Measurements from ENCODE around the gene MYO19.

MYO19 gene

DNA sequence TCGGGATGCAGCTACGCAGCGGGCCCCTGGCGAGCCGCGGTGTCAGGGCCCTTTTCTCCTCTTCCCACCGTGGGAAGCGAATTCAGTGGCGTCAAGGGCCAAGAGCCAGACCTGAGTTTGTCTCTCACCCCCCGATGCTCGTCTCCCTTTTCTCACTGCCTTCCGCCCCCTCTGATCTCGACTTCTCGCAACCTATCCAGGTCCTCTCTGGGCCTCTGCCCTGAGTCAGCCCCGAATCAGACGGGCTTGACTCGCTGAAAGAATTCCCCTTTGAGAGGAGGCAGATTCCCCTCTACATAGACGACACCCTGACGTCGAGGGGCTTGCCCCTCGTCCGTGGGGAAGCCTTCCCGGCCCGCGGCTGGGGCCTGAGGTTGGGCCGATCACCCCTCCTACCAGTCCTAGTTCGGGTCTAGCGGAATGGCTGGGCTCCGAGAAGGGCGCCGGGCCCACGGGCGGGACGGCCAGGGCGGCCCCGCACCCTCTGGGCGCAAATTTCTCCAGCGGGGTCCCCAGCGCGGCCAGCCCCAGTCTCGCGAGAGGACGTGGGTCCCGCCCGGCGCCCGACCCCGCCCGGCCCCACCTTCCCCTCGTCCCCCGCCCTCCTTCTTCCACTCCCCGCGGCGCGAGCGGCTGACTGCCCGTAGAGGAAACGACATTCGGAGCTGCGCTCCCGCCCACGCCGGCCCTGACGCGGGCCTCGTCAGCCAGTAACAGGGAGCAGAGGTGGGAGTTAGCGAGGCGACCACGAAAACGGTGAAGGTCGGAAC lies 9.8 kb upstream of the MYO19 start, which contains the start of gene GGNBP2:
TSS of gene GGNBP2 (plus strand) at position 613 of the 770 bp plus-strand sequence. CDS start 806 bp downstream, outside the sequence.
- H3K4me1 ChIP-seq (ENCODE audit: insufficient read depth, low read length) = peaks cover 18% of the 10 kb centered on the region
- H3K9me3 ChIP-seq (ENCODE audit: low read length) = no peaks in the 10 kb centered on the region
- peak within 1 kb of the TSS; percentile 94 for H2AFZ ChIP-seq (ENCODE audit: low read depth, low read length)
- peaks cover 5% of the 10 kb centered on the region for H3K36me3 ChIP-seq (ENCODE audit: insufficient read depth, low read length)
- H3K27me3 ChIP-seq (ENCODE audit: insufficient read depth, low read length) = no peaks in the 10 kb centered on the region
- H3K4me3 ChIP-seq (ENCODE audit: low read length) = peak within 1 kb of the TSS; percentile 90

- Histone ChIP-seq H2AFZ (ENCODE audit: low read depth, low read length) (peak overlapping the region; percentile 94), H3K36me3 (ENCODE audit: insufficient read depth, low read length) (peaks cover 2% of the 10 kb centered on the region), H3K4me1 (ENCODE audit: insufficient read depth, low read length) (peaks cover 18% of the 10 kb centered on the region), H3K27me3 (ENCODE audit: insufficient read depth, low read length) (no peaks in the 10 kb centered on the region), H3K9me3 (ENCODE audit: low read length) (no peaks in the 10 kb centered on the region), H3K4me3 (ENCODE audit: low read length) (peak overlapping the region; percentile 90)
Observed at GRCh38 chr17:36544044-36544306, 9.3 kb upstream of the MYO19 start.

GRCh38 chr17:36542755-36543154 lies 8.1 kb upstream of the MYO19 start:
- Histone ChIP-seq H3K27me3 (ENCODE audit: insufficient read depth, low read length) (no peaks in the 10 kb centered on the region), H3K9me3 (ENCODE audit: low read length) (no peaks in the 10 kb centered on the region), H3K4me1 (ENCODE audit: insufficient read depth, low read length) (peaks cover 14% of the 10 kb centered on the region), H3K4me3 (ENCODE audit: low read length) (no peak overlapping the region), H3K36me3 (ENCODE audit: insufficient read depth, low read length) (peaks cover 6% of the 10 kb centered on the region), H2AFZ (ENCODE audit: low read depth, low read length) (no peak overlapping the region)

DNA sequence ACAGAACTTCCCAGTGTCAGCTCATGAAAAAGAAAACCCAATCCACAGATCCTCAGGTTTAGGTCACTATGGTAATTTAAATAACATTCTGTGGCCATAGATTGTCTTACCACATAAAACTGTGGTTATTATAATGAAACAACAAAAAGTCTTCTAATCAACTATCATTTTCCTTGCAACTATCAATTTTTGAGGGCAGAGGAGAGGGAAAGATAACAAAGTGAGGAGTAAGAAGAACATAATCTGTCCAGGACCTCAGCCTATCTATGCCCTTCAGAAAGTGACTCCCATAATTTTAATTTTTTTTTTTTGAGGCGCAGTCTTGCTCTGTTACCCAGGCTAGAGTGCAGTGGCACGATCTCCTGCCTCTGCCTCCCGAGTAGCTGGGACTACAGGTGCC lies 6.0 kb upstream of the MYO19 start:
- Histone ChIP-seq H3K9me3 (ENCODE audit: low read length) (no peaks in the 10 kb centered on the region), H3K4me3 (ENCODE audit: low read length) (no peak overlapping the region), H3K27me3 (ENCODE audit: insufficient read depth, low read length) (no peaks in the 10 kb centered on the region), H3K36me3 (ENCODE audit: insufficient read depth, low read length) (peaks cover 16% of the 10 kb centered on the region), H2AFZ (ENCODE audit: low read depth, low read length) (no peak overlapping the region), H3K4me1 (ENCODE audit: insufficient read depth, low read length) (peaks cover 3% of the 10 kb centered on the region)

- no peak overlapping the region for H2AFZ ChIP-seq (ENCODE audit: low read depth, low read length)
- H3K9me3 ChIP-seq (ENCODE audit: low read length) = no peaks in the 10 kb centered on the region
- H3K4me1 ChIP-seq (ENCODE audit: insufficient read depth, low read length) = peaks cover 3% of the 10 kb centered on the region
- H3K36me3 ChIP-seq (ENCODE audit: insufficient read depth, low read length) = peaks cover 34% of the 10 kb centered on the region
- no peaks in the 10 kb centered on the region for H3K27me3 ChIP-seq (ENCODE audit: insufficient read depth, low read length)
- H3K4me3 ChIP-seq (ENCODE audit: low read length) = peak overlapping the region; percentile 74
Observed at GRCh38 chr17:36535669-36536081, 1.0 kb upstream of the MYO19 start.

DNA sequence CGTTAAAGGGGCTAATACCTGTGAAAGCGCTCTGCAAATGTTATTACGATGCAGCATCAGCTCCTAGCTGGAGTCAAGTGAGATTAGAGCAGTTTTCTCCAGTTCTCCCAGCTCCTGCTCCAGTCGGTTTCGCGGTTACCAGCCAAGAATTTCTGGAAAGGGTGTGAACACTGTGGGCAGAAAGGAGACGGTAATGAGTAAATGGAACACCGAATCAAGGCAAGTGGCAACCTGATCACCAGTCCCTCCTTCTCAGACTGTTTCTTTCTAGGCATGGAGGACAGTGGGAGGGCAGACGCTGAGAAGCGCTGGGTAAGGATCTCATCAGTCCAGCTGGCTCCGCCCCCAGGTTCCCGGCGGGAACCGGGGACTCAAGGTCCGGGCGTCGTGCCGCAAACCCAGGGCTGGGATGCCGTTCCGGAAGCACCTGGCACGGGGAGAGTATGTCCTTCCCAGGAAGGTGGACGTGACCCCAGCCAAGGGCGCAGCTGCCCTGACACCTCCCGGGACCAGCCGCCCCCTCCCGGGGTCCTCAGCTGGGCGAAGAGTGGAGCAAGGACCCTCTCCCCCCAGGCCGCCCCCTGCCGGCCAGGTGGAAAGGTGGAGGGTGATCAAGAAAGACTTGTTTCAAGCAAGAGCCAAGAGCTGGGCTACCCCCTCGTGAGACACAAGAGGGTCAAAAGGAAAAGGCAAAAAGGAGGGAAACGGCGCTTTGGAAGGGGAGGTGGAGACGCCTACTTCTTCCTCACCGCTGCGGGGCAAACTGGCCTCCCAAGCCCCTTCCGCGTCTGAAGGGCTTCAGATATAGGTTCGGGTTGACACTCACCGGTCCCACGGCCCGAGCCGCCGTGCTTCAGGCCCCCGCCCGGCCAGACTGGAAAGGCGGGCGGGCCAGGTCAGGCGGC lies 481 bp downstream of the MYO19 start:
- Histone ChIP-seq H3K9me3 (ENCODE audit: low read length) (no peaks in the 10 kb centered on the region), H3K4me3 (ENCODE audit: low read length) (peak overlapping the region; percentile 74), H3K4me1 (ENCODE audit: insufficient read depth, low read length) (peaks cover 3% of the 10 kb centered on the region), H2AFZ (ENCODE audit: low read depth, low read length) (peak overlapping the region; percentile 57), H3K36me3 (ENCODE audit: insufficient read depth, low read length) (peaks cover 35% of the 10 kb centered on the region), H3K27me3 (ENCODE audit: insufficient read depth, low read length) (no peaks in the 10 kb centered on the region)

DNA sequence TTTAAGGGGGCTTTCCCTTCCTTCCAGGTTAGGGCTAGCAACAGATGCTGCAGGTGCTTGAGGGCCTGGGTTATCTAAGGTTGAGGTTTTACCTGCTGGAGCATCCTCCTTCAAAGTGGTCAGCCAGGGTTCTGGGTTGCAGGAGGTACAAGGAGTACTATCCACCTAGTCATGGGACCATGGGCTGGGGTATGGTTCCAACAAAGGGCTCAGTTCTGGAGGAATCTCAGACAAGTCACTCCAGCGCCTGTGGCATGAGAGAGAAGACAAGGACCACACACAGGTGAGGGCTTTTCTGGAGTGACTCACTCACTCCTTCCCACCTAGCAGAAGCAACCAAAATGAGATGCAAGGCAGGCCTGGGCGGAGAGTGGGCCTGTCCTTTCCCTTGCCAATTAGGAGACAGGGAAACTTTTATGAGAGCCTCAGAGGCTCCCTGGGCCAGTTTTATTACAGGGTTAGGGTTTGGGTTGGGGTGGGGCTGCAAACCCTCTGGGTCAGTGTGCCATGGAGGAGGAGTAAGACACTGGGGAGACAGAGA lies 2.2 kb downstream of the MYO19 start:
- Histone ChIP-seq H3K4me1 (ENCODE audit: insufficient read depth, low read length) (peaks cover 3% of the 10 kb centered on the region), H3K36me3 (ENCODE audit: insufficient read depth, low read length) (peaks cover 37% of the 10 kb centered on the region), H3K9me3 (ENCODE audit: low read length) (no peaks in the 10 kb centered on the region), H3K4me3 (ENCODE audit: low read length) (no peak overlapping the region), H3K27me3 (ENCODE audit: insufficient read depth, low read length) (no peaks in the 10 kb centered on the region), H2AFZ (ENCODE audit: low read depth, low read length) (no peak overlapping the region)

DNA sequence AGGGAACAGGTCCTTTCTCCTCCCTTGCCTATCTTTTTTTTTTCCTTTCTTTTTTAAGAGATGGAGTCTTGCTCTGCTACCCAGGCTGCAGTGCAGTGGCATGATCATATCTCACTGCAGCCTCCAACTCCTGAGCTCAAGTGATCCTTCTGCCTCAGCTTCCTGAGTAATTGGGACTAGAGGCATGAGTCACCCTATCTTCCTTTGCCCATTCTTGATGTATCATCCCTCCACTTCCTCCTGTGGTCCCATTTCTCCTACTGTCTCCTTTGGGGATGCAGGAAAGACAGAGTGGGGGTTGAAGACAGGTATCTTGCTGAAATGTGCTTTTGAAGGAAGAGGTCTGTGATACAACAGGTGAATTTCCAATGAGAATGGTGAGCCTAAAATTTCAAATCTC lies 5.5 kb downstream of the MYO19 start:
- no peaks in the 10 kb centered on the region for H3K4me1 ChIP-seq (ENCODE audit: insufficient read depth, low read length)
- no peaks in the 10 kb centered on the region for H3K27me3 ChIP-seq (ENCODE audit: insufficient read depth, low read length)
- H2AFZ ChIP-seq (ENCODE audit: low read depth, low read length) = no peak overlapping the region
- H3K9me3 ChIP-seq (ENCODE audit: low read length) = no peaks in the 10 kb centered on the region
- H3K36me3 ChIP-seq (ENCODE audit: insufficient read depth, low read length) = peaks cover 56% of the 10 kb centered on the region
- H3K4me3 ChIP-seq (ENCODE audit: low read length) = no peak overlapping the region

DNA sequence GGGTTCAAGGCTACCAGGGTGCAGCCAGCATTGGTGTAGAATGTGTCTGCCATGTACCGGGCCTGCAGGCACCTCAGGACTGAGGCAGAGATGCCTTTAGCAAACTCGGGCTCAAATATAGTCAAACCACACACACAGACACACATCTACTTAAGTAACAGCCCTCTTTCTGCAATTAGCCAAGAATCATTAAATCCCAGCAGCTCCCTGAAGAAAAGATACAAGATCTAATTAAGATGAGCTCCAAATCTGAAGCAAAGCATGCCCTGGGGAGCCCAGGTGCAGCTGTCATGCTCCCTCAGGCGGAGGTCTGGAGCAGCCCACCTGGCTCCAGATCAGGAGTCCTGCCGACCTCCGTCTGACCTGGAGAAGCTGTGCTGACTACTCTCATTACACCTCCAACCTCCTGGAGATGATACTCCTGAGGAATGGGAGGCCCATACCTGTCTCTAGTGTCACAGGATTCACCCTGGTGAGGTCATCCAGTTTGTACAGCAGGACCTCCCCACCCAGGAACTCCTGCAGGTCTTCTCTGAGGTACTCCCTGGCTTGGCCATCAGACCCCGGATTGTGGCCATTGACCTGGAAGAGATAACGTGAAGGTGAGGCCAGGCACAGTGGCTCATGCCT lies 6.9 kb downstream of the MYO19 start:
- no peak overlapping the region for H3K4me3 ChIP-seq (ENCODE audit: low read length)

GRCh38 chr17:36525888-36526287 lies 8.8 kb downstream of the MYO19 start:
- no peak overlapping the region for H3K4me3 ChIP-seq (ENCODE audit: low read length)
- peaks cover 46% of the 10 kb centered on the region for H3K36me3 ChIP-seq (ENCODE audit: insufficient read depth, low read length)
- no peaks in the 10 kb centered on the region for H3K4me1 ChIP-seq (ENCODE audit: insufficient read depth, low read length)
- no peak overlapping the region for H2AFZ ChIP-seq (ENCODE audit: low read depth, low read length)
- no peaks in the 10 kb centered on the region for H3K9me3 ChIP-seq (ENCODE audit: low read length)
- no peaks in the 10 kb centered on the region for H3K27me3 ChIP-seq (ENCODE audit: insufficient read depth, low read length)

More for the DNA sequence above, 6.9 kb downstream of the MYO19 start:
- Histone ChIP-seq H3K4me1 (ENCODE audit: insufficient read depth, low read length) (no peaks in the 10 kb centered on the region), H3K9me3 (ENCODE audit: low read length) (no peaks in the 10 kb centered on the region), H3K27me3 (ENCODE audit: insufficient read depth, low read length) (no peaks in the 10 kb centered on the region), H3K36me3 (ENCODE audit: insufficient read depth, low read length) (peaks cover 59% of the 10 kb centered on the region), H2AFZ (ENCODE audit: low read depth, low read length) (no peak overlapping the region)

DNA sequence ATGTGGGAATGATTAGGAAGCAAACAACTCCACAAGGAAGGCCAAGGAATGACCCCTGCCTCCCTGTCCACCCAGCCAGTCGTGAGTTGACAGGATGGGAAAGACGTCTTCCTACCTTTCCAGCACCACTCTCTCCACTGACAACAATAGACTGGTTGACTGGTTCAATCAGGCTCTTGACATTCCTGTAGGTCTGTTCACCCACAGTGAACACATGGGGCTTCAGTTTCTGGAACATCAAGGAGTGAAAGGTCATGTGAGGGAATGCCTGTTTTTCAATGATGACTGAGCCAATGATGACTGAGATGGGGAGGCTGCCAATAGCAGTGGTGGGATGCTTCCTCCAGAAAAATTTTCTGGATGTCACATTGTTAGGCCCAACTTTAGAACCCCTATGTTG lies 9.6 kb downstream of the MYO19 start:
- H3K4me1 ChIP-seq (ENCODE audit: insufficient read depth, low read length) = no peaks in the 10 kb centered on the region
- H3K36me3 ChIP-seq (ENCODE audit: insufficient read depth, low read length) = peaks cover 52% of the 10 kb centered on the region
- H3K4me3 ChIP-seq (ENCODE audit: low read length) = no peak overlapping the region
- H2AFZ ChIP-seq (ENCODE audit: low read depth, low read length) = no peak overlapping the region
- H3K9me3 ChIP-seq (ENCODE audit: low read length) = no peaks in the 10 kb centered on the region
- H3K27me3 ChIP-seq (ENCODE audit: insufficient read depth, low read length) = no peaks in the 10 kb centered on the region

GRCh38 chr17:36524428-36524876 lies 10.2 kb downstream of the MYO19 start:
- Histone ChIP-seq H3K36me3 (ENCODE audit: insufficient read depth, low read length) (peaks cover 52% of the 10 kb centered on the region), H3K4me1 (ENCODE audit: insufficient read depth, low read length) (no peaks in the 10 kb centered on the region), H2AFZ (ENCODE audit: low read depth, low read length) (no peak overlapping the region), H3K27me3 (ENCODE audit: insufficient read depth, low read length) (no peaks in the 10 kb centered on the region), H3K4me3 (ENCODE audit: low read length) (no peak overlapping the region), H3K9me3 (ENCODE audit: low read length) (no peaks in the 10 kb centered on the region)

GRCh38 chr17:36523113-36523512 lies 11.6 kb downstream of the MYO19 start:
- no peaks in the 10 kb centered on the region for H3K4me1 ChIP-seq (ENCODE audit: insufficient read depth, low read length)
- no peaks in the 10 kb centered on the region for H3K27me3 ChIP-seq (ENCODE audit: insufficient read depth, low read length)
- peaks cover 47% of the 10 kb centered on the region for H3K36me3 ChIP-seq (ENCODE audit: insufficient read depth, low read length)
- no peak overlapping the region for H2AFZ ChIP-seq (ENCODE audit: low read depth, low read length)
- H3K9me3 ChIP-seq (ENCODE audit: low read length) = no peaks in the 10 kb centered on the region
- H3K4me3 ChIP-seq (ENCODE audit: low read length) = no peak overlapping the region
